HG02623 (cell line): Measurements from ENCODE around the gene DLG3.
A peak's percentile ranks its signal among the peaks of the same experiment; 100 is the strongest.
"Not testable (repeated sequence)": the region's sequence is repeated elsewhere in the genome, so short reads cannot be mapped to it uniquely, and the experiment has no call there.

Source experiments
- ATAC-seq: cut with Tn5 transposase; IDR thresholded peaks from one replicate; pipeline ENCODE4 v1.9.1; 2021; ENCODE audit warnings: moderate library complexity; ENCODE audit not compliant: unreplicated experiment

DLG3 gene

GRCh38 chrX:70444326-70444945, at the start of gene DLG3:
TSS of gene DLG3 (plus strand) at chrX:70444835. CDS start at chrX:70445202, 367 bp downstream.
- no peak for ATAC-seq

- ATAC-seq, result no peak
These were observed 45.7 kb upstream of the DLG3 start for GRCh38 chrX:70398899-70399298.

- ATAC-seq, result not testable (repeated sequence)
These were observed 44.5 kb upstream of the DLG3 start for GRCh38 chrX:70400181-70400580.

GRCh38 chrX:70402721-70403120, 41.9 kb upstream of the DLG3 start:
- no peak for ATAC-seq

GRCh38 chrX:70405003-70405402, 39.6 kb upstream of the DLG3 start:
- ATAC-seq, result no peak

GRCh38 chrX:70410921-70411320, 33.7 kb upstream of the DLG3 start:
- ATAC-seq, result no peak

GRCh38 chrX:70411475-70411874, 33.2 kb upstream of the DLG3 start:
- no peak for ATAC-seq

GRCh38 chrX:70421618-70422017, 23.0 kb upstream of the DLG3 start:
- no peak for ATAC-seq

- ATAC-seq, result no peak
These were observed 21.7 kb upstream of the DLG3 start, which contains the start of gene GDPD2 for GRCh38 chrX:70422851-70423341. TSS of gene GDPD2 (plus strand) at chrX:70423314. CDS start at chrX:70424985, 1,671 bp downstream.

GRCh38 chrX:70423936-70424675, 20.5 kb upstream of the DLG3 start:
- ATAC-seq, result no peak

GRCh38 chrX:70424801-70425200, 19.8 kb upstream of the DLG3 start:
- ATAC-seq, result no peak

- no peak for ATAC-seq
These were observed 18.1 kb upstream of the DLG3 start for GRCh38 chrX:70426286-70427278.

- no peak for ATAC-seq
These were observed 17.3 kb upstream of the DLG3 start for GRCh38 chrX:70427365-70427764.

- no peak for ATAC-seq
These were observed 14.9 kb upstream of the DLG3 start for GRCh38 chrX:70429759-70430158.

GRCh38 chrX:70432936-70433847, 11.4 kb upstream of the DLG3 start:
- no peak for ATAC-seq

- peak; percentile 58 for ATAC-seq
These were observed 10.7 kb upstream of the DLG3 start for GRCh38 chrX:70433848-70434351.

GRCh38 chrX:70434352-70434866, 10.2 kb upstream of the DLG3 start:
- ATAC-seq, result peak; percentile 53

- ATAC-seq, result no peak
These were observed 9.6 kb upstream of the DLG3 start for GRCh38 chrX:70434914-70435586.

- no peak for ATAC-seq
These were observed 8.3 kb upstream of the DLG3 start for GRCh38 chrX:70436343-70436742.
